Smooth muscle cell (in vitro differentiated cells): ENCODE data around the gene LCN2. TPM values are rescaled to one million over a fixed set of nuclear protein-coding genes. Genes with fewer than 3 reads are reported as not detected.

Source experiments
- DNase-seq: peaks from one replicate; lab custom pipeline; 2025; ENCODE audit not compliant: unreplicated experiment; lab: John Stamatoyannopoulos, UW
- H2AFZ ChIP-seq: fragments of 200-600 bp; sonication (generic); 2 replicates; pipeline ENCODE4 v1.6.0; 2016; ENCODE audit warnings: antibody characterized with exemption, low read depth, mild to moderate bottlenecking
- H3F3A ChIP-seq: fragments of 200-600 bp; sonication (generic); 2 replicates; pipeline ENCODE4 v1.6.0; 2017; ENCODE audit warnings: antibody characterized with exemption, low read depth
- H3K27ac ChIP-seq: fragments of 200-600 bp; sonication (generic); 2 replicates; pipeline ENCODE4 v1.5.1; 2016; ENCODE audit warnings: low read depth, mild to moderate bottlenecking
- H3K27me3 ChIP-seq: fragments of 200-600 bp; sonication (generic); 2 replicates; pipeline ENCODE4 v1.6.1; 2016; ENCODE audit warnings: low read depth, mild to moderate bottlenecking
- H3K36me3 ChIP-seq: fragments of 200-600 bp; sonication (generic); 2 replicates; pipeline ENCODE4 v1.5.1; 2016; ENCODE audit warnings: low read depth
- H3K4me1 ChIP-seq: fragments of 200-600 bp; sonication (generic); 2 replicates; pipeline ENCODE4 v1.5.1; 2016; ENCODE audit warnings: low read depth
- H3K4me2 ChIP-seq: fragments of 200-600 bp; sonication (generic); 2 replicates; pipeline ENCODE4 v1.6.0; 2016; ENCODE audit warnings: mild to moderate bottlenecking
- H3K4me3 ChIP-seq: fragments of 200-600 bp; sonication (generic); 2 replicates; pipeline ENCODE4 v1.5.1; 2016; ENCODE audit warnings: mild to moderate bottlenecking
- H3K79me2 ChIP-seq: fragments of 200-600 bp; sonication (generic); 2 replicates; pipeline ENCODE4 v1.6.0; 2016; ENCODE audit warnings: low read depth, mild to moderate bottlenecking
- H3K9ac ChIP-seq: fragments of 200-600 bp; sonication (generic); 2 replicates; pipeline ENCODE4 v1.6.0; 2016; ENCODE audit warnings: low read depth
- H3K9me3 ChIP-seq: fragments of 200-600 bp; sonication (generic); replicated peaks from 2 replicates; pipeline ENCODE4 v1.5.1; 2016; ENCODE audit warnings: low read depth
- H4K20me1 ChIP-seq: fragments of 200-600 bp; sonication (generic); 2 replicates; pipeline ENCODE4 v1.6.0; 2016; ENCODE audit warnings: low read depth
- WGBS: methylation state at CpG from one replicate; pipeline ENCODE4 v1.1.7; 2016; ENCODE audit warnings: low lambda C conversion rate; 5-methylcytosine and 5-hydroxymethylcytosine counted together
- polyA plus RNA-seq: library from polyadenylated mRNA; unstranded; fragments of >200 nt; fragmentation: Nextera tagmentation; extraction: Ambion mirVana; gene quantifications from 2 replicates; pipeline ENCODE4 v1.2.1, GENCODE V29; 2016
- total RNA-seq: library from RNA; depleted of rRNA; stranded (reverse); fragments of >200 nt; gene quantifications from 2 replicates; pipeline ENCODE4 v1.2.3, GENCODE V29; 2014
- TF ChIP-seq, protein P1 (sequence below): fragments of 200-600 bp; sonication (generic); IDR thresholded peaks from 2 replicates; pipeline ENCODE4 v1.5.1; 2017; ENCODE audit warnings: borderline replicate concordance, mild to moderate bottlenecking, antibody characterized with exemption; ENCODE audit not compliant: insufficient read depth, poor library complexity, severe bottlenecking

LCN2 gene
- not detected in 2 replicates for total RNA-seq
- polyA plus RNA-seq: 0.38 TPM in 1 of 2 replicates, not detected in the other

DNA sequence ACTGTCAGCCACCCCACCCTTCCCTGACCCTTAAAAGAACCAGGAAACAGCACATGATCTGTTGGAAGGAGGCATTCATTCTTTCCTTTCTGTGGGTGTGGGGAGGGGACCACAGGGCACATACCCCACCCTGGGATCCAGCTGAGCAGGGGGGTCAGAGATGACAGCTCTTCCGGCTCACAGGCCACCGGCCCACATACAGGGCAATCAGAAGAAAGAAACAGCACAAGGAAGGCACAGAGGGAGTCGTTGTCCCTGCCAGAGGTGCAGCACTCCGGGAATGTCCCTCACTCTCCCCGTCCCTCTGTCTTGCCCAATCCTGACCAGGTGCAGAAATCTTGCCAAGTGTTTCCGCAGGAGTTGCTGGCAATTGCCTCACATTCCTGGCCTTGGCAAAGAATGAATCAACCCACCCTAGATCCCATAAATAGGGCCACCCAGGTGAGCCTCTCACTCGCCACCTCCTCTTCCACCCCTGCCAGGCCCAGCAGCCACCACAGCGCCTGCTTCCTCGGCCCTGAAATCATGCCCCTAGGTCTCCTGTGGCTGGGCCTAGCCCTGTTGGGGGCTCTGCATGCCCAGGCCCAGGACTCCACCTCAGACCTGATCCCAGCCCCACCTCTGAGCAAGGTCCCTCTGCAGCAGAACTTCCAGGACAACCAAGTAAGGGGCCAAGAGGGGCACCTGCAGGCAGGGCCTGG, at the start of gene LCN2:
TSS of gene LCN2 (plus strand) at position 453 of the 701 bp plus-strand sequence. CDS start at position 526, 73 bp downstream.
- Histone ChIP-seq H3K4me2 (no peak within 1 kb of the TSS), H3F3A (no peaks in the 10 kb centered on the region), H3K79me2 (no peaks in the 10 kb centered on the region), H3K9ac (no peak within 1 kb of the TSS), H2AFZ (no peak within 1 kb of the TSS), H4K20me1 (no peaks in the 10 kb centered on the region), H3K36me3 (no peaks in the 10 kb centered on the region), H3K4me1 (no peaks in the 10 kb centered on the region), H3K9me3 (no peaks in the 10 kb centered on the region), H3K4me3 (no peak within 1 kb of the TSS), H3K27ac (no peak within 1 kb of the TSS), H3K27me3 (no peaks in the 10 kb centered on the region)
- 85% methylated on average over 9 of the region's 9 CpGs for WGBS
- TF ChIP-seq, protein P1, sequence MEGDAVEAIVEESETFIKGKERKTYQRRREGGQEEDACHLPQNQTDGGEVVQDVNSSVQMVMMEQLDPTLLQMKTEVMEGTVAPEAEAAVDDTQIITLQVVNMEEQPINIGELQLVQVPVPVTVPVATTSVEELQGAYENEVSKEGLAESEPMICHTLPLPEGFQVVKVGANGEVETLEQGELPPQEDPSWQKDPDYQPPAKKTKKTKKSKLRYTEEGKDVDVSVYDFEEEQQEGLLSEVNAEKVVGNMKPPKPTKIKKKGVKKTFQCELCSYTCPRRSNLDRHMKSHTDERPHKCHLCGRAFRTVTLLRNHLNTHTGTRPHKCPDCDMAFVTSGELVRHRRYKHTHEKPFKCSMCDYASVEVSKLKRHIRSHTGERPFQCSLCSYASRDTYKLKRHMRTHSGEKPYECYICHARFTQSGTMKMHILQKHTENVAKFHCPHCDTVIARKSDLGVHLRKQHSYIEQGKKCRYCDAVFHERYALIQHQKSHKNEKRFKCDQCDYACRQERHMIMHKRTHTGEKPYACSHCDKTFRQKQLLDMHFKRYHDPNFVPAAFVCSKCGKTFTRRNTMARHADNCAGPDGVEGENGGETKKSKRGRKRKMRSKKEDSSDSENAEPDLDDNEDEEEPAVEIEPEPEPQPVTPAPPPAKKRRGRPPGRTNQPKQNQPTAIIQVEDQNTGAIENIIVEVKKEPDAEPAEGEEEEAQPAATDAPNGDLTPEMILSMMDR: no peak
- no peak for DNase-seq

DNA sequence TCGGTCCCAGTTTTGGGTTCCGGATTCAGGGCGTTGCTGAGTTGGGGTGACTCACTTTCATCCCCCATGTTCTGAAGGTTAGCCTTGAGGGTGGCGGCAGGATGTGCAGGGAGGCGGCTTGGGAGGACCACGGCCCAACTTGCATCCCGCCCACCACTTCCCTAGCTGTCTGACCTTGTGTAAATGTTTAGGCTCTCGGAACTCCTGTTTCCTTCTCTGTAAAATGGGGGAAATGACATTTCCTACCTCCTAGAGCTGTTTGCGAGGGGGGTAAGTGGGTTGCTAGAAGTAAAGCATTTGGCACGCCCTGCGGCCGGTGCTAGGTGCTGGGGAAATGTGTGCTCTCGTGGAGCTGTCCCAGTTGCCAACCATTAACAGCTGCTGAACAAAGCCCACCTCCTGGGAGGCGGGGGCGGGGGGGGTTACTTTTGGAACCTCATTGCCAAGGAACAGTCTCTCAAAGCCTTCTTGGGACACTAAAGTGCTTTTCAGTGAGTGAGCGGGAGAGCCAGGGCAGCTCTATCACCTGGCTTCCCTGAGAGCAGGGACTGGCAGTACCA, 49.2 kb upstream of the LCN2 start:
- peak overlapping the region; percentile 53 for H3K4me3 ChIP-seq
- no peaks in the 10 kb centered on the region for H3K27me3 ChIP-seq
- peaks cover 20% of the 10 kb centered on the region for H3K4me1 ChIP-seq
- no peak overlapping the region for H2AFZ ChIP-seq
- DNase-seq: no peak
- H3K36me3 ChIP-seq: no peaks in the 10 kb centered on the region
- H3K9me3 ChIP-seq: no peaks in the 10 kb centered on the region
- H3K27ac ChIP-seq: peak overlapping the region; percentile 99
- WGBS: 83% methylated on average over 16 of the region's 16 CpGs
- H3K4me2 ChIP-seq: peak overlapping the region; percentile 87
- H3K9ac ChIP-seq: peak overlapping the region; percentile 95
- TF ChIP-seq, protein P1: no peak
- H3F3A ChIP-seq: peaks cover 18% of the 10 kb centered on the region
- H3K79me2 ChIP-seq: peaks cover 42% of the 10 kb centered on the region
- H4K20me1 ChIP-seq: peaks cover 15% of the 10 kb centered on the region

DNA sequence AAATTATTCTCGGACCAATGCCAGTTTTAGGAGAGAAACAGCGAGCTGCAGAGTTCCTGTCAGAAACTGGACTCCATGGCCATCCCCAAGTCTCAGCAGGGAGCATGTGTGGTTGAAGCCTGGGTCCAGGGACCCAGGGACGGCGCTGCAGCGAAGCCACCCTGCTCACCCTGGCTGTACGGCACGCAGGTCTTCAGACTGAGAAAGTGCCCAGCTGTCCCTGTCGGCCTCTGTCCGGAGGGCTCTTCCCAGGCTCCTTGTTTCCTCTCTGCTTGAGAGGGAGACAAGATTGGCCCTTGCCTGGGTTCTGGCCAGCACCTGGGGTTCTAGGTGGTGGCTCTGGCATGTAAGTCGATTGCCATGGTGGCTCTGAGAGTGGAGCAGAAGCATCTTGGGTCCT, 48.7 kb upstream of the LCN2 start:
- Histone ChIP-seq H3F3A (peaks cover 13% of the 10 kb centered on the region), H3K9ac (peak overlapping the region; percentile 1), H3K4me3 (no peak overlapping the region), H2AFZ (no peak overlapping the region), H3K79me2 (peaks cover 36% of the 10 kb centered on the region), H3K9me3 (no peaks in the 10 kb centered on the region), H3K27me3 (no peaks in the 10 kb centered on the region), H3K4me2 (no peak overlapping the region), H3K4me1 (peaks cover 20% of the 10 kb centered on the region), H3K27ac (no peak overlapping the region), H4K20me1 (peaks cover 15% of the 10 kb centered on the region), H3K36me3 (no peaks in the 10 kb centered on the region)
- DNase-seq: no peak
- WGBS: 95% methylated on average over 10 of the region's 10 CpGs
- TF ChIP-seq, protein P1: no peak
